ENCODE results near the gene CPZ.

The CPZ gene

GRCh38 chr4:8596891-8597290 is 4.3 kb downstream of the CPZ start:
- DNase-seq, result no peak

GRCh38 chr4:8597319-8597718 is 4.8 kb downstream of the CPZ start:
- DNase-seq, result no peak

DNA sequence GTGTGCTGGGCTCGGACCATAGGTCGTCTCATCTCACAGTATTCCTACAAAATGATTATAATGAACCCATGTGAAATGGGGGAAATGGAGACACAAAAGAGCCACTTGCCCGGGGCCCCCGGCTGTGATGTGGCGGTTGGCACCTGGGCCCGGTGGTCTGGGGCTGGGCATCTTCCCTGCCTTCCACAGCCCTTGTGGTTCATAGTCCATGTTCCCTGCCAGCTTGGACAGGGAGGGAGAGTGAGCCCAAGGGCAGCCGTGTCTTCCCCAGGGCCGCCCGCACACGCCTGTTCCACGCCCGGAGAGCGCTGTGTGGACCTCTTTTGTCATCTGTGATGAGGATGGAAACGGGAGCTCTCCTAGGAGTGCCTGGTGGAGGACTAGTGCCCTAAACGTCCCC is 5.2 kb downstream of the CPZ start:
- no peak for DNase-seq

DNA sequence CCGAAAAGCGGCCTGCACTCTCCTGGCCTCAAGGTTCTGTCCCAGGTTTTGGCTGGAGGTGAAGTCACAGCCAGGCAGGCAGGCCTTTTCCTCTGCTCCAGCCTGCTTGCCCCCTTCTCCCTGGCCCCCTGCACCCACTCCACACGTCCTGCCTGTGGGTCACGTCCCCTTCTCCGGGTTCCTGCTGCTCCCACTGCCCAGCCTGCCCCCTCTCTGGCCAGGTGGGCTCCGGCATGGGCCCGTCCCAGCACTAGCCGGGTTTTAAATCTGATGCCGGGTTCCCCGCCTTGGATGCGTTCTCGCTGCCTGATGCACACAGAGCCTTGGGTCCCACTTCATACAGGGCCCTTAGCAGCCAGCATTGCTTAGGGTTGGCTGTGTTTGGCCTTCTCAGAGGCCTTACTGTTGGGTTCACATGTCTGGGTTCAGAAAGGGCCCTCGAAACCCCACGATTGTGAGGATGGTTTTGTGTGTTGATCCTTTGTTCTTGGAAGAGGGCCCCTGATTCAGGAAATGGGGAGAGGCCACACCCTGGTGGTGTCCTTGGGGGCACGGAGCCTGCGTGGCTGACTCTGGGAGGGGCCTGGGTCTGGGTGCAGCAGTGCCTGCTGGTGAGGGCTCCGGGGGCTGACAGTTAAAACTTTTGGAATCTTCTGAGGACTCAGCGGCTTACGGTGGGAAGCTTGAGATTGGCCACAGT is 6.0 kb downstream of the CPZ start:
- DNase-seq, result no peak

GRCh38 chr4:8599091-8599460 is 6.5 kb downstream of the CPZ start:
- DNase-seq, result no peak

DNA sequence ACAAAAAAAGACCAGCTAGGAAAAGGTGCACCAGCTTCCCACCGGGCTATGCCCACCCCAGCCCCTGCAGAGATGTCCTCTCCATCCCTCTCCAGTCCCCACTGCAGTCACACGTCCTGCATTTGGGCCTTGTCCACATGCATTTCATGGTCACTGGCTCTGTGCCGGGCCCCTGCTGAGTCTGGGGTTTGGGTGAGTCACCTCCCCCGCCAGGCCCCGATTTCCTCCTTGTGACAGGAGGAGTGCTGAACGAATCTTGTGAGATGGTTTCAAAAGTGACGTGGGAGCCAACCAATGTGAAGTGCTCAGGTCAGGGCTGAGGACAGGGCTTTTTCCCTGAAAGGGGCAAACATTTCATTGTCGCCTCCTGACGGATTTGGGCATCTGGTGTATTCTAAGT is 7.1 kb downstream of the CPZ start:
- no peak for DNase-seq

- no peak for DNase-seq
Measured at GRCh38 chr4:8600266-8600665, 7.7 kb downstream of the CPZ start.

DNA sequence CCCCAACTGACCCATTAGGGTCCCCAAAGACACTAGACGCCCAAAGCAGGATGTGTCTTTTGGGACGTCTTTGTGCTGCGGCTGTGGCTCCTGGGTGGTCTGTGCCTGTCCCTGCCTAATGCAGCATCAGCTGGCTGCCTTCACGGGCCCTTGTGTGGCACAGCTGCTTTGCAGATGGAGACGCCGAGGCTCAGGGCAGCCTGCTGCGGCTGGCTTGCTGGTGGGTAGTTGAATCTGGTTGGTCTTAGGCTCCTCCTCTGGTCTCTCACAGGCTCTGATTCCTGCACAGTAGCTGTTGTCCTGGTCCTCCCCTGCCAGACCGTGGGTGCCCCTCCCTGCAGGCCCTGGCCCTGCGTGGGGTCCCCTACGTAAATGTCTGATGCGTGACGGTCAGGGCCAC is 8.1 kb downstream of the CPZ start:
- no peak for DNase-seq

DNA sequence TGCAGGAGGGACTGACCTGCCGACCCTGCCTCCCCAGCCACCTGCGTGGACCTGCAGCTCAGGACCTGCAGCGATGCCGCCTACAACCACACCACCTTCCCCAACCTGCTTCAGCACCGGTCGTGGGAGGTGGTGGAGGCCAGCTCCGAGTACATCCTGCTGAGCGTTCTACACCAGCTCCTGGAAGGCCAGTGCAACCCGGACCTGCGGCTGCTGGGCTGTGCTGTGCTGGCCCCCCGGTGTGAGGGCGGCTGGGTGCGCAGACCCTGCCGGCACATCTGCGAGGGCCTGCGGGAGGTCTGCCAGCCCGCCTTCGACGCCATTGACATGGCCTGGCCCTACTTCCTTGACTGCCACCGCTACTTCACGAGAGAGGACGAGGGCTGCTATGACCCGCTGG is 8.5 kb downstream of the CPZ start:
- no peak for DNase-seq

DNA sequence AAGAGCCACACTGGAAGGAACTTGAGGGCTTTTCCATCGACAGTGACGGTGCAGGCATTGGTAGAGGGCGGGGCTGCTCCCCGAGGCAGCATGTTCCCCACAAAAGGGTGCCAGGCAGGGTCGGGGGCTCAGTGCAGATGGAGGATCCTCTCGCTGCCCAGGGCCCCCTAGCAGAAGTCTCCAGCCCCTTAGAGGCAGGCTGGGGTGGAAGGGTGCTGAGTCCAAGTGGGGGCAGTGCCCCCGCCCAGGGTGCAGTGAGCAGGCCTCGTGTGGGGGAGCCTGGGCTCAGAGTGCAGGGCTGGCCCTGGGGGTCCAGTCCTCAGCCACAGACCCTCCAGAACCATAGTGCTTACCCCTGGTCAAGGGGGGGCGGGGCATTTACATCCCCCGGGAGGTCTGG is 9.0 kb downstream of the CPZ start:
- DNase-seq, result no peak

- DNase-seq, result no peak
Measured at GRCh38 chr4:8602686-8603430, 10.3 kb downstream of the CPZ start.

DNA sequence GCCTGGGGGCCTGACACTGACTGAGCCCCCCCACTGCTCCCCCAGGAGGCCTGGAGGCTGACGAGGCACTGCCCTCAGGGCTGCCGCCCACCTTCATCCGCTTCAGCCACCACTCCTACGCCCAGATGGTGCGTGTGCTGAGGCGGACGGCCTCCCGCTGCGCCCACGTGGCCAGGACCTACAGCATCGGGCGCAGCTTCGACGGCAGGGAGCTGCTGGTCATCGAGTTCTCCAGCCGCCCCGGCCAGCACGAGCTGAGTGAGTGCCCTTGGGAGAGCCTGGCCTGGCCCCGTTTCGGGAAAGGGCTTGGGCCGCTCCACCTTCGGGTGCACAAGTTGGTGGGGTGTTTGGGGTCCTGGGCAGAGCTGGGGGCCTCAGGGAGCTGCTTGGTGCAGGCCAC is 11.4 kb downstream of the CPZ start:
- DNase-seq, result no peak

GRCh38 chr4:8605289-8605688 is 12.7 kb downstream of the CPZ start:
- DNase-seq, result no peak

- DNase-seq, result no peak
Measured at GRCh38 chr4:8606476-8606875, 13.9 kb downstream of the CPZ start.

DNA sequence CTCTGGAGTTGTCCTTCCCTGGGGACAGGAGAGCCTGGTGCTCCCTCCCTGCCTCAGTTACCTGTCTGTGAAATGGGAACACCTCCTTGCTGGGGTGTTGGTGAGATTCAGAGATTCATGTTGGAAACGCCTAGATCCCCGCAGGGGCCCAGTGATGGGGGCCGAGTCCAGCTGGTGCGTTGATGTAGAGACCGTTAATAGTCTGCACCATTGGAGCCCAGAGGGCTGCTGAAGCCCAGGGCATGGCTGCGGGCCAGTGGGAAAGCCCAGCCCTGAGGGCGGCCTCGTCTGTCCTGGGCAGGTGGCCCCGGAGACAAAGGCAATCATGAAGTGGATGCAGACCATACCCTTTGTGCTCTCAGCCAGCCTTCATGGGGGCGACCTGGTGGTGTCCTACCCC is 14.4 kb downstream of the CPZ start:
- no peak for DNase-seq

GRCh38 chr4:8607603-8608481 is 15.3 kb downstream of the CPZ start:
- DNase-seq, result no peak

DNA sequence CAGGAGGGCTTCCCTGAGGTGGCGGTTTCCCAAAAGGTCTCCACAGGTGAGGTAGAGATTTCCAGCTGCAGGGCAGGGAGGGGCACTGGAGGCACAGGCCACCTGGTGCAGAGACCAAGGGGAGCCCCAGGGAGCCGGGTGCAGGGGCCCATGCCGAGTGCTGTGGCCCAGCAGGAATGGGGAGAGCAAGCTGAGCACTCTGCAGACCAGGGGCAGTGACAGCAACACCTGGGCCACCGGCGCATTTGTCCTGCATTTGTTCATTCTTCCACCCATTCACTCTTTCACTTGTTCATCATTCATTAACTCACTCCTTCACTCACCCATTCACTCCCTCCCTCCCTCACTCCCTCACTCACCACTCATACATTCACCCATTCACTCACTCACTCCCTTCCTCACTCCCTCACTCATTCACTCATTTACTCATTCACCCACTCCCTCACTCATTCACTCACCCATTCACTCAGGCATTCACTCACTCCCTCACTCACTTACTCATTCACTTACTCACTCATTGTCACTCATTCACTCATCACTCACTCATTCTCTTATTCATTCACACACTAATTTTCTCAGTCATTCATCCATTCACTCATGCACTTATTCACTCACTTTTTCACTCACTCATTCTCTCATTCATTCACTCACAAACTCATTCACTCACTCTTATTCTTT is 16.3 kb downstream of the CPZ start:
- no peak for DNase-seq

DNA sequence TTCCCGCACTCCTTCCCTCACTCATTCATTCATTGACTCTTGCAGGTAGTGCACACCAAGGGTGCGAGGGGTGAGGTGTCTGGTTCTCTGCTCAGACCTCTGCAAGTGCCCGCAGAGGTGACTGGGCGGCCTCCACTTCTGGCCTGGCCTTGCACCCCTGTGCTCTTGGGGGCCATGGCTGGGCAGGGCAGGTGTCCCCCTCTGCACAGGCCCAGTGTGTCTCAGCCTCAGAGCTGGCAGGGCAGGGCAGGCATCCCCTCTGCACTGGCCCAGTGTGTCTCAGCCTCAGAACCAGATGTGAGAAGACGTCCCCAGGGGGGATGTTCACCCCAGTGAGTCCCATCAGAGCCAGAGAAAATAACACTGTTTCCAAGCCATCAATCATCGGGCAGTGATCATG is 16.8 kb downstream of the CPZ start:
- no peak for DNase-seq

- DNase-seq, result no peak
Measured at GRCh38 chr4:8609824-8610350, 17.3 kb downstream of the CPZ start.

- no peak for DNase-seq
Measured at GRCh38 chr4:8610858-8611616, 18.5 kb downstream of the CPZ start.

DNA sequence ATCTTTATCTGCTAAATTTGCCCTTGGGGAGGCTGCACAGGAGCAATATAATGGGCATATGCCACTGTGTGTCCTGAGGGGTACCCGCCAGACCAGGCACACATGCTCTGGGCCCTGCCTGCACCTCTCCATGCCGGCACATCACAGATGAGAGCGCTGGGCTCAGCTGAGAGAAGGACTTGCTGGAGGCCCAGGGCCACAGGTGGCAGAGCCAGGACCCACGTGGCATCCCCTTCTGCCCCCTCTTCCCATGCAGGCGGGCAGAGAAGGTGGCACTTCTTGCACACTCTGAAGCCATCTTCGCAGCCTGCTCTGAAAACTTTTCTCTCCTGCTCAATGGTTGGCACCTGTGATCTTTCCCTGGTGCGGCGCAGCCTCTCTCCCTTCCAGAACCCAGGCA is 20.1 kb downstream of the CPZ start:
- no peak for DNase-seq
